ENCODE data around the gene CACNA1B.

Gene CACNA1B

GRCh38 chr9:138040446-138041430 lies 163.2 kb downstream of the CACNA1B start:
- H3K27ac ChIP-seq: no peak overlapping the region
- no peak overlapping the region for H3K4me3 ChIP-seq (ENCODE audit: low read depth, low read length)
- H3K36me3 ChIP-seq: peaks cover 6% of the 10 kb centered on the region
- no peak for DNase-seq
- no peak for TF ChIP-seq CTCF (IDR thresholded peaks at IDR 0.05; ENCODE audit: low read depth, low read length)
- no peaks in the 10 kb centered on the region for H3K27me3 ChIP-seq (ENCODE audit: insufficient read depth, low read depth, severe bottlenecking)
- H3K9me3 ChIP-seq (ENCODE audit: severe bottlenecking): no peaks in the 10 kb centered on the region

GRCh38 chr9:138042146-138042545 lies 164.6 kb downstream of the CACNA1B start:
- TF ChIP-seq CTCF (IDR thresholded peaks at IDR 0.05; ENCODE audit: low read depth, low read length): no peak
- Histone ChIP-seq H3K27me3 (ENCODE audit: insufficient read depth, low read depth, severe bottlenecking) (no peaks in the 10 kb centered on the region), H3K9me3 (ENCODE audit: severe bottlenecking) (no peaks in the 10 kb centered on the region), H3K4me3 (ENCODE audit: low read depth, low read length) (no peak overlapping the region), H3K36me3 (peaks cover 6% of the 10 kb centered on the region), H3K27ac (no peak overlapping the region)
- DNase-seq: no peak

- no peaks in the 10 kb centered on the region for H3K9me3 ChIP-seq (ENCODE audit: severe bottlenecking)
- no peak for TF ChIP-seq CTCF (IDR thresholded peaks at IDR 0.05; ENCODE audit: low read depth, low read length)
Observed at GRCh38 chr9:138042640-138043039, 165.1 kb downstream of the CACNA1B start.

GRCh38 chr9:138043061-138043410 lies 165.5 kb downstream of the CACNA1B start:
- TF ChIP-seq CTCF (IDR thresholded peaks at IDR 0.05; ENCODE audit: low read depth, low read length): no peak
- peaks cover 6% of the 10 kb centered on the region for H3K36me3 ChIP-seq
- no peaks in the 10 kb centered on the region for H3K27me3 ChIP-seq (ENCODE audit: insufficient read depth, low read depth, severe bottlenecking)
- no peak overlapping the region for H3K27ac ChIP-seq
- no peak for DNase-seq
- no peak overlapping the region for H3K4me3 ChIP-seq (ENCODE audit: low read depth, low read length)
- no peaks in the 10 kb centered on the region for H3K9me3 ChIP-seq (ENCODE audit: severe bottlenecking)

More at GRCh38 chr9:138042640-138043039, 165.1 kb downstream of the CACNA1B start:
- Histone ChIP-seq H3K27ac (no peak overlapping the region), H3K4me3 (ENCODE audit: low read depth, low read length) (no peak overlapping the region), H3K36me3 (peaks cover 6% of the 10 kb centered on the region), H3K27me3 (ENCODE audit: insufficient read depth, low read depth, severe bottlenecking) (no peaks in the 10 kb centered on the region)
- no peak for DNase-seq

GRCh38 chr9:138043411-138044345 lies 166.1 kb downstream of the CACNA1B start:
- no peaks in the 10 kb centered on the region for H3K27me3 ChIP-seq (ENCODE audit: insufficient read depth, low read depth, severe bottlenecking)
- no peak for DNase-seq
- H3K36me3 ChIP-seq: peaks cover 6% of the 10 kb centered on the region
- no peak for TF ChIP-seq CTCF (IDR thresholded peaks at IDR 0.05; ENCODE audit: low read depth, low read length)
- no peak overlapping the region for H3K27ac ChIP-seq
- H3K4me3 ChIP-seq (ENCODE audit: low read depth, low read length): no peak overlapping the region
- no peaks in the 10 kb centered on the region for H3K9me3 ChIP-seq (ENCODE audit: severe bottlenecking)
